G401.6 (cell line): Measurements from ENCODE around the gene TMEM95.
A peak's percentile ranks its signal among the peaks of the same experiment; 100 is the strongest.

Experiments used
- FAIRE-seq: peaks from 2 replicates; lab custom pipeline; 2012; peaks lifted over from hg19 to GRCh38; lab: Jason Lieb, UNC

Gene TMEM95

GRCh38 chr17:7379134-7379533 is 24.2 kb downstream of the TMEM95 start:
- FAIRE-seq = no peak

GRCh38 chr17:7380321-7380720 is 25.4 kb downstream of the TMEM95 start:
- no peak for FAIRE-seq

- FAIRE-seq = no peak
These were observed 26.1 kb downstream of the TMEM95 start, which contains the start of gene TNK1 for GRCh38 chr17:7380855-7381683. TSS of gene TNK1 (plus strand) at chr17:7381089. CDS start at chr17:7382927, 1,838 bp downstream.

- no peak for FAIRE-seq
These were observed 27.9 kb downstream of the TMEM95 start for GRCh38 chr17:7382901-7383300.

- FAIRE-seq = no peak
These were observed 28.4 kb downstream of the TMEM95 start for GRCh38 chr17:7383371-7383741.

GRCh38 chr17:7383742-7384488 is 29.0 kb downstream of the TMEM95 start:
- no peak for FAIRE-seq

GRCh38 chr17:7384489-7385081 is 29.6 kb downstream of the TMEM95 start:
- FAIRE-seq = no peak

- FAIRE-seq = no peak
These were observed 33.9 kb downstream of the TMEM95 start for GRCh38 chr17:7388856-7389255.

GRCh38 chr17:7389924-7390910 is 35.3 kb downstream of the TMEM95 start:
- FAIRE-seq = no peak

- FAIRE-seq = no peak
These were observed 36.4 kb downstream of the TMEM95 start for GRCh38 chr17:7391307-7391706.

GRCh38 chr17:7392696-7393612 is 38.0 kb downstream of the TMEM95 start:
- no peak for FAIRE-seq

GRCh38 chr17:7393613-7394451 is 38.9 kb downstream of the TMEM95 start:
- no peak for FAIRE-seq

- FAIRE-seq = no peak
These were observed 39.7 kb downstream of the TMEM95 start, which contains the start of gene PLSCR3 for GRCh38 chr17:7394452-7395191. TSS of gene PLSCR3 (minus strand) at chr17:7394525. CDS start at chr17:7394110, 415 bp downstream.

- FAIRE-seq = no peak
These were observed 41.2 kb downstream of the TMEM95 start for GRCh38 chr17:7396147-7396546.

GRCh38 chr17:7398612-7399011 is 43.7 kb downstream of the TMEM95 start:
- no peak for FAIRE-seq

GRCh38 chr17:7403043-7403726 is 48.2 kb downstream of the TMEM95 start:
- no peak for FAIRE-seq

- FAIRE-seq = no peak
These were observed 48.7 kb downstream of the TMEM95 start for GRCh38 chr17:7403727-7403976.

- FAIRE-seq = peak; percentile 99
These were observed 49.2 kb downstream of the TMEM95 start, which contains the start of gene TMEM256 for GRCh38 chr17:7403977-7404736. TSS of gene TMEM256 (minus strand) at chr17:7404097. CDS start at chr17:7404084, 13 bp downstream.
